Measurements from ENCODE around the gene ZNF804B.

The ZNF804B gene

GRCh38 chr7:88951826-88952225, 192.3 kb downstream of the ZNF804B start:
- no peak overlapping the region for H3K4me3 ChIP-seq
- TF ChIP-seq, protein P1, sequence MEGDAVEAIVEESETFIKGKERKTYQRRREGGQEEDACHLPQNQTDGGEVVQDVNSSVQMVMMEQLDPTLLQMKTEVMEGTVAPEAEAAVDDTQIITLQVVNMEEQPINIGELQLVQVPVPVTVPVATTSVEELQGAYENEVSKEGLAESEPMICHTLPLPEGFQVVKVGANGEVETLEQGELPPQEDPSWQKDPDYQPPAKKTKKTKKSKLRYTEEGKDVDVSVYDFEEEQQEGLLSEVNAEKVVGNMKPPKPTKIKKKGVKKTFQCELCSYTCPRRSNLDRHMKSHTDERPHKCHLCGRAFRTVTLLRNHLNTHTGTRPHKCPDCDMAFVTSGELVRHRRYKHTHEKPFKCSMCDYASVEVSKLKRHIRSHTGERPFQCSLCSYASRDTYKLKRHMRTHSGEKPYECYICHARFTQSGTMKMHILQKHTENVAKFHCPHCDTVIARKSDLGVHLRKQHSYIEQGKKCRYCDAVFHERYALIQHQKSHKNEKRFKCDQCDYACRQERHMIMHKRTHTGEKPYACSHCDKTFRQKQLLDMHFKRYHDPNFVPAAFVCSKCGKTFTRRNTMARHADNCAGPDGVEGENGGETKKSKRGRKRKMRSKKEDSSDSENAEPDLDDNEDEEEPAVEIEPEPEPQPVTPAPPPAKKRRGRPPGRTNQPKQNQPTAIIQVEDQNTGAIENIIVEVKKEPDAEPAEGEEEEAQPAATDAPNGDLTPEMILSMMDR (IDR thresholded peaks at IDR 0.05): no peak
- DNase-seq (ENCODE audit: low spot score): no peak
- no peak overlapping the region for H3K27ac ChIP-seq

DNA sequence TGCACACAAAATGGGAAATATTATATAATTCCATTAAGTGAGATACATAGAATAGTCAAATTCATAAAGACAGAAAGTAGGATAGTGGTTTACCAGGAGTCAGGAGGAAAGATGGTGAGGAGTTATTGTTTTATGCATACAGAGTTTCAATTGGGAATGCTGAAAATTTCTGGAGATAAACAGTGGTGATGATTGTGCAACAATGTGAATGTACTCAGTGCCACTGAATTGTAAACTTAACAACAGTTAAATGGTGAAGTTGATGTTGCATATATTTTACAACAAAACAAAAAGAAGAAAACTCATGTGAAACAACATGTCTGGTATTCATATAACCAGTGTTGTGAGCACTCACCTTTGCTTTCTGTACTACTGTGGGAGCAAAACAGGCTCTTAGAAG, 204.9 kb downstream of the ZNF804B start:
- no peak overlapping the region for H3K4me3 ChIP-seq
- no peak for DNase-seq (ENCODE audit: low spot score)

GRCh38 chr7:88965371-88965770, 205.9 kb downstream of the ZNF804B start:
- no peak for DNase-seq (ENCODE audit: low spot score)
- H3K4me3 ChIP-seq: no peak overlapping the region
- no peak overlapping the region for H3K27ac ChIP-seq
- TF ChIP-seq, protein P1 (IDR thresholded peaks at IDR 0.05): no peak

More for the DNA sequence above, 204.9 kb downstream of the ZNF804B start:
- TF ChIP-seq, protein P1 (IDR thresholded peaks at IDR 0.05): no peak
- H3K27ac ChIP-seq: no peak overlapping the region

- DNase-seq (ENCODE audit: low spot score): no peak
- no peak overlapping the region for H3K4me3 ChIP-seq
- TF ChIP-seq, protein P1 (IDR thresholded peaks at IDR 0.05): no peak
- no peak overlapping the region for H3K27ac ChIP-seq
These were observed 207.9 kb downstream of the ZNF804B start for GRCh38 chr7:88967432-88967831.

DNA sequence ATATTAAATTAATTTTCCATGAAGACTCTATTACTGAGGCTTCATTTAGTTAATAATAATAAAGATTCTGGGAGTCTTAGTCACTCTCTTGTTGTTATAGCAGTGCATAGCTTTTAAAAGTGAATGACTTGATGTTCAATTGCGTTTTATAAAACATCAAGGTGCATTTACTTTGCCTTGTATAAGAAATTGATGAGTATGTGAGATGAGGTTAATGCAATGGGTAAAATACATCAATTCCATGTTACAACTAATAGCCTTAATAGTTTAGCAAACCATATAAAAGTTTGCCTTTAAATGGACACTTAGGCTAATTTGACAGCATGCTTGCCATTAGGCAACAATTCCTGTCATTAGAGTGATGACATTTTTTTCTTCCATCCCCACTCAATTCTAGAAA, 209.7 kb downstream of the ZNF804B start:
- TF ChIP-seq, protein P1 (IDR thresholded peaks at IDR 0.05): no peak
- DNase-seq (ENCODE audit: low spot score): no peak
- Histone ChIP-seq H3K4me3 (no peak overlapping the region), H3K27ac (no peak overlapping the region)

- no peak overlapping the region for H3K4me3 ChIP-seq
- H3K27ac ChIP-seq: no peak overlapping the region
- TF ChIP-seq, protein P1 (IDR thresholded peaks at IDR 0.05): no peak
- DNase-seq (ENCODE audit: low spot score): no peak
These were observed 225.8 kb downstream of the ZNF804B start for GRCh38 chr7:88985295-88985694.

DNA sequence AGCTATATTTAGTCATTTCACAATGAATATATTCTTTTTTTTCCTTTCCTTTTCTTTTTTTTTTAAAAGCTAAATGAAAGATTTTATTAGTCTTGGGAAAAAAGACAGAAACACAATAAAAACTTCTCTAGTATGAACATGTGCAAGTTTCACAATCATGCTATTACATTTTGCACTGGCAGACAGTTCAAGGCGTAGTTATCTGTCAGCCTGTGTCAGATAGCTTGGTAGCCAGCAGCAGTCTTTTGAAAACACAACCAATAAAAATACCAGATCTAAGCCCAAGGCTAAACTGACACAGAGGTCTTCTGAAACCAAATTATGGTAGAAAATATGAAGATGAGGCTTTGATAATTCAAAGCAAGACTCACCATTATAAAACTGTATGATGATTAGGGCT, 241.8 kb downstream of the ZNF804B start:
- TF ChIP-seq, protein P1 (IDR thresholded peaks at IDR 0.05): no peak
- no peak overlapping the region for H3K27ac ChIP-seq
- no peak overlapping the region for H3K4me3 ChIP-seq
- DNase-seq (ENCODE audit: low spot score): no peak

Measured in coronary artery (tissue), 2 donors.